HG03521 (cell line): ENCODE results near the gene ADTRP.
"Not testable (repeated sequence)": the region's sequence is repeated elsewhere in the genome, so short reads cannot be mapped to it uniquely, and the experiment has no call there.

ENCODE experiments used
- ATAC-seq: cut with Tn5 transposase; IDR thresholded peaks from one replicate; pipeline ENCODE4 v1.9.1; 2021; ENCODE audit warnings: mild to moderate bottlenecking, moderate library complexity; ENCODE audit not compliant: unreplicated experiment

ADTRP gene

GRCh38 chr6:11702089-11702488, 76.5 kb downstream of the ADTRP start:
- no peak for ATAC-seq

DNA sequence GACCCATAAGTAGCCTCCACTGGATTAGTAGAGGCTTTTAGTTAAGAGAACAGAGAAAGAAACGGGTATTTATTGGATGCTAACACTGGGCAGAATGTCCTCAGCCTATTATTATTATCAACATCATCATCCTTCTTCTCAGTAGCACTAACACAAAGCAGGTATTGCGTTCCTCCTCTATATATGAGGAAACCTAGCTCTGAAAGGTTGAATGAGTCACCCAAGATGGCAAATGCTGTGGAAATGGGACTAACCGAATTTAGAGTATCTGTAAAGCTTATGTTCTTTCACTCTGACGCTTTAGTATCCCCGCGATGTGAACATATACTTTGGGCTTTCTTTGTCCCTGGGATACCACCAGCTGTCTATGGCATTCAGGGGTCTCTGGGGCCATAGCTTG, 77.0 kb downstream of the ADTRP start:
- no peak for ATAC-seq

DNA sequence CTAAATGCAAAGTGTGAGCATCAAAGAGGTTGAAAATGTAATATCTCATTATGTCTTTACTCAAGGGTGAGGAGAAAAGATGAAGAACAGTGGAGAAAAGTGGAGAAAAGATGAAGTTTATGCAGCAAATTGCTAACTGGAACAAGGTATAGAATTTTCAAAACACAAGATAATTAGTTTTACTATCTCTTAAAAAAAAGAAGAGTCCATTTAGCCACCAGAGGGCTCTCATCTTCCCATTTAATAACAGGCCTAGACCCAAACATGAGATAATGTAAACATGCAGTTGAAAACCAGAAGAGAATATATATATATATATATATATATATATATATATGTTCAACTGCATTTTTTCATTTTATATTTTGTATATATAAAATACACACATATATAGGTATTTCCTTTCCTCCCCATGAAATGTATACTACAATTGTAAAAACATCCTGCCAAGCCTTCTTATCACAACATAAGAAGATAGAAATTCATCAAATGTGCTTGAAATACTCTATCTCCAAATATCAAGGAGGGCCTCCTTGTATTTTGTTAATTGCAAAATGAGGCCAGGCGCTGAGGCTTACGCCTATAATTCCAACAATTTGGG, 78.4 kb downstream of the ADTRP start:
- ATAC-seq, result no peak

- no peak for ATAC-seq
Measured at GRCh38 chr6:11699576-11699975, 79.0 kb downstream of the ADTRP start.

DNA sequence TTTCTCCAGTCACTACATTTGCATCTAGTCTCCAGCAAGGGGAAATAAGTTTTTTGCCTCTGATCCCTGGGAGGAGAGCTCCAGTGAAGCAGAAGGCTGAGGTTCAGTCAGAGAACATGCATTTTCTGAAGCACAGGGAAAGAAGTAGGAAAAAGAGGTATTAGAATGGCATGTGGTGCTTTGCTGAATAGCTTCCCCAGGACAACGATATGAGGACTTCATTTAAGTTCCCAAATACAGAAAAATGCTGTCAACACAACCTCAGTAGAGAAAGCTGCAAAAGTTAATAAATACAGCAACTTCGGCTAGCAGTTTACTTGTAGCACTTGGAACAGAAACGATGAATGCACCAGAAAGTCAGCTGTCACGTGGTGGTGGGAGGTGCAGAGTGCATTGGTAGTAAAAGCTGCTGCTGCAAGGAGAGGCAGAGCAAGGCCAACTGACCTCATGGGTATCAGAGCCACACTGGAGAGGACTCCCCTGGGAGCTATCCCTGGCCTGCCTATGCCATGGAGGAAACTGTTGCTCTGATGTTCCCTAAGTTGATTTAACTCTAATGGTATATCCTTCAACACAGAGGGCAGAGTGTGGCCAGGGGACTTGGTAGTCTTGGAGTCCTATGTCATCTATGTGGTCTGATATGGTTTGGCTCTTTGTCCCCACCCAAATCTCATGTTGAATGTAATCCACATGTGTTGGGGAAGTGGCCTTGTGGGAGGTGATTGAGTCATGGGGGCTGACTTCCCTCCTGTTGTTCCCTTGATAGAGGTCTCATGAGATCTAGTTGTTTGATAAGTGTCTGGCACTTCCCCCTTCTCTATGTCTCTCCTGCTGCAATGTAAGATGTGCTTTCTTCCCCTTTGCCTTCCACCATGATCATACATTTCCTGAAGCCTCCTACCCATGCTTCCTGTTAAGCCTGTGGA, 85.9 kb downstream of the ADTRP start:
- ATAC-seq, result no peak

DNA sequence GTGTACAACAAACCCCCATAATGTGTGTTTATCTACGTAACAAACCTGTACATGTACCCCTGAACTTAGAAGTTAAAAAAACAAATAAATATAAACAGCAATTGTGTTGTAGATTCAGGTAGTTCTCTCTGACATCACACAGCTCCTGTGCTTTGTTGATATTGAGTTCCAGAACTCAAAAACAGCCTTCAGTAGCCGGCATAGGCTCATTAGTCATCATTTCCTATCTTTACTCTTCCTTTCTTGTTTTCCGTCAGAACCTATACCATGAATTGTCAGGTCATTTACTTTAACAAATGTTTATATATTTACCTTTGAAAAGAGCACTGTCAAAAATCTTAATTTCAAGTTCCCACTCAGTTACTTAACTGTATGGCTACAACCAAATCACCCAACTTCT, 88.8 kb downstream of the ADTRP start:
- no peak for ATAC-seq

GRCh38 chr6:11689400-11689799, 89.2 kb downstream of the ADTRP start:
- not testable (repeated sequence) for ATAC-seq

DNA sequence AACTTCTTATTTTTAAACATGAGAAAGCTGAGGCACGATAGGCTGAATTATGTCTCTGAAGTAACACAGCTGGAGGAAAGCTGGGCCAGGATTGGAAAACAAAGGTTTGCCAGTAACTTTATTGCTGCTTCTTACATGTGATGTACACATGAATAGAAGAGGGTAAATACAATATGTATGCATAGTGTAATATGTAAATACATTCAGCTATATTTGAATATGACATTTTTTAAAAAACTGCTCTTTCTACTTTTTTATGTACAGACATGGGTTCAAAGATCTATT, 90.2 kb downstream of the ADTRP start:
- no peak for ATAC-seq

- no peak for ATAC-seq
Measured at GRCh38 chr6:11685481-11686093, 93.0 kb downstream of the ADTRP start.

DNA sequence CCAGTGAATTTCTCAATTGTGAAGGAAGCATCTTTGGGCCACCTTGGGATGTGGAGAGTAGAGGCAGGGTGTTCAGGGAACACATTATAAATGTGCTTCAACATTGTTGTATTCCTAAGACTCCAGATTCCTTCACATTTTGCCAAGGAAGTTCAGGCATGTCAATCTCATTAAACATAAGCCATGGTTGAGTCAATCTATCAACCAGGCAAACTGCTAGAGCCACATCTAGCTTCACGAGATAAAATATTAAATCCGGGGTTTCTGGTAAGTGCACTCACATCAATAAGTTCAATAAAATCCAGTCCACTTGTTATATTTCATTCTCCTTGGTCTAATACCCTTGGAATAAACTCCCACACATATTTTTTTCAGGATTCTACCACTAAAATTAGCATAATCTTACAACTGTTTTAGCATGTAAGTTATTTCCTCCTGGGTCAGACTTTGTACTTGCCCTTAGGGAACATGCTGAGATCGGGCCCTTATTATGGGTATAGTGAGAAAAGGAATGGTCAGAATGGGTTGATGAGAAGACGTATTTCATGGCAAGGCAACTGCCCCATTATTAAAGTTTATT, 93.6 kb downstream of the ADTRP start:
- ATAC-seq, result no peak

GRCh38 chr6:11683871-11684270, 94.7 kb downstream of the ADTRP start:
- no peak for ATAC-seq

GRCh38 chr6:11682561-11682975, 96.0 kb downstream of the ADTRP start:
- ATAC-seq, result no peak

- no peak for ATAC-seq
Measured at GRCh38 chr6:11681770-11682169, 96.8 kb downstream of the ADTRP start.

DNA sequence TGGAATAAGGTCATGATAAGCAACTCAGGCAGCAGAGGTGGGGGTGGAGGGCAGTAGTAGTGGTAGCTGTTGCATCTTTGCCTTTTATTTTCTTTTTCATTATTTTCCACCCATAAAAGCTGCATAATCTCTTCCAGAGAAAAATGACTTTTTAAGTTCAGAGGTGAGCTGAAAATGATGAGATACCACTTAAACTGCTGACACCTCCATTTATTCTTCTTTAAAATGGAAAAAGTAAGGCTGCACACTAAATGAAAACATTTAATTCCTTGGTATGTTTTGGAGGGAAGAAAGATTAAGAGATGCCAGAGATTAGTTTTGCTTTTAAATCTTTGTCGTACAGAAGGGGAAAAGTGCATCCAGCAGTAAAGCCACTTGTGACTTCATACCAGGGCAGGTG, 97.2 kb downstream of the ADTRP start:
- ATAC-seq, result no peak

DNA sequence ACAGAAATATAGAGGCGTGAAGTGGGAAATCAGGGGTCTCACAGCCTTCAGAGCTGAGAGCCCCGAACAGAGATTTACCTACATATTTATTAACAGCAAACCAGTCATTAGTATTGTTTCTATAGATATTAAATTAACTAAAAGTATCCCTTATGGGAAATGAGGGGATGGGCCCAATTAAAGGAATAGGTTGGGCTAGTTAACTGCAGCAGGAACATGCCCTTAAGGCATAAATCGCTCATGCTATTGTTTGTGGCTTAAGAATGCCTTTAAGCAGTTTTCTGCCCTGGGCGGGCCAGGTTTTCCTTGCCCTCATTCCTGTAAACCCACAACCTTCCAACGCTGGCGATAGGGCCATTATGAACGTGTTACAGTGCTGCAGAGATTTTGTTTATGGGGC, 98.1 kb downstream of the ADTRP start:
- not testable (repeated sequence) for ATAC-seq

GRCh38 chr6:11679099-11679498, 99.5 kb downstream of the ADTRP start:
- ATAC-seq, result no peak

- no peak for ATAC-seq
Measured at GRCh38 chr6:11675601-11676000, 103.0 kb downstream of the ADTRP start.

DNA sequence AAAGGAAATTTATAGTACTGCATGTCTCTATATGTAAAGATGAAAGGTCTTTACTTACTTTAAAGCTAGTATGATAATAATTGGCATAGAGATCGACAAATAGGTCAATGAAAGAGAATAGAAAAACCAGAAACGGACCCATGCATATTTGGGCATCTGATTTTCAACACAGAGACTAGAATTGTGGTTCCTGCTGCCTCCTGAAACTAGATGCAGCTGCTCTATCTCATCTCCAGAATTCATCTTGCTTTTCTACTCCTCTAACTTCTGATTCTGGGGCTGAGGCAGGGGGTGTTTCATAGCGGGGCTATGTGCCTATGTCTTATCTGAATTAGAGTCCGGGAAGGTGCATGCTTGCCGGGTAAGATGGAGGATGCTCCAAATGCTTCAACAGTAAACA, 105.9 kb downstream of the ADTRP start:
- no peak for ATAC-seq

DNA sequence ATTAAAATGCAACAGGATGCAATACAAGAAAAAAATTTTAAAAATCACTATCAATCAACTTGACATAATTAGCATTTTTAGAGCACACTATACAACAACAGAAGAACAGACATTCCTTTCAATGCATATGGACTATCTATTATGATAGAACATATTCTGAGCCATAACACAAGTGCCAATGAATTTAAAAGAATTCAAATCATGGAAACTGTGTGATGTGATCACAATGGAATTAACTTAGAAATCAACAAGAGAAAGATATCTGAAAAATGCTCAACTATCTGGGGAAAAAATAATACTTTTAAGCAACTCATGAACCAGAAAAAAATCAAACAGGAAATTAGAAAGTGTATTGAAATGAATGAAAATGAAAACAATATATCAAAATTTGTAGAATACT, 106.3 kb downstream of the ADTRP start:
- ATAC-seq, result no peak

GRCh38 chr6:11669696-11670095, 108.9 kb downstream of the ADTRP start:
- ATAC-seq, result no peak

GRCh38 chr6:11668455-11668854, 110.1 kb downstream of the ADTRP start:
- ATAC-seq, result no peak

GRCh38 chr6:11667876-11668275, 110.7 kb downstream of the ADTRP start:
- no peak for ATAC-seq
